SK-N-SH (cell line): ENCODE results near the gene TNFRSF4. TPM values are rescaled to one million over a fixed set of nuclear protein-coding genes. Genes with fewer than 3 reads are reported as not detected.
A peak's percentile ranks its signal among the peaks of the same experiment; 100 is the strongest.

Source experiments
- CTCF ChIA-PET: fragments of 300-600, 350-600 bp; formaldehyde crosslinking; extraction: SDS; loops from one replicate; lab custom pipeline; 2021; lab: Yijun Ruan, JAX
- POLR2A ChIA-PET: fragments of 350-600 bp; sonication (Branson Sonifier 250); formaldehyde crosslinking; extraction: SDS; loops from one replicate; lab custom pipeline; 2020; ENCODE audit warnings: antibody characterized with exemption, inconsistent platforms; lab: Yijun Ruan, JAX
- DNase-seq: peaks from one replicate; pipeline ENCODE4 v3.0.0; 2012
- H2AFZ ChIP-seq: fragments of 200-600 bp; sonication (generic); 2 replicates; pipeline ENCODE4 v1.8.1; 2016; ENCODE audit warnings: antibody characterized with exemption, mild to moderate bottlenecking, low read depth
- H3F3A ChIP-seq: fragments of 200-600 bp; sonication (generic); replicated peaks from 2 replicates; pipeline ENCODE3; 2016; ENCODE audit warnings: antibody characterized with exemption, mild to moderate bottlenecking; ENCODE audit not compliant: insufficient read depth
- H3K27ac ChIP-seq, 2 experiments: fragments of 200-500 bp in 1 of 2; fragments of 200-600 bp in 1 of 2; sonication (Bioruptor generic) in 1 of 2; sonication (generic), shearing (Covaris generic) in 1 of 2; 2 replicates each; pipeline versions ENCODE4 v1.5.1 to v1.6.1; 2014 to 2016; ENCODE audit warnings: low read depth in 2 of 2, inconsistent platforms in 1 of 2, low read length in 1 of 2, mild to moderate bottlenecking in 1 of 2, mixed read lengths in 1 of 2
- H3K27me3 ChIP-seq: fragments of 200-600 bp; sonication (generic), shearing (Covaris generic); 2 replicates; pipeline ENCODE4 v1.6.1; 2016; ENCODE audit warnings: mixed run types; ENCODE audit not compliant: insufficient read depth
- H3K36me3 ChIP-seq, 2 experiments: fragments of 200-500 bp in 1 of 2; fragments of 200-600 bp in 1 of 2; sonication (Bioruptor generic) in 1 of 2; sonication (generic) in 1 of 2; replicated peaks in 1 of 2; 2 replicates each; pipeline versions ENCODE3 to v1.5.1; 2014 to 2016; ENCODE audit warnings: low read length in 1 of 2, mild to moderate bottlenecking in 1 of 2; ENCODE audit not compliant: insufficient read depth in 2 of 2, control insufficient read depth in 1 of 2
- H3K4me1 ChIP-seq, 2 experiments: fragments of 200-500 bp in 1 of 2; fragments of 200-600 bp in 1 of 2; sonication (Bioruptor generic) in 1 of 2; sonication (generic), shearing (Covaris generic) in 1 of 2; 2 replicates each; pipeline versions ENCODE4 v1.5.1 to v1.6.1; 2014 to 2016; ENCODE audit warnings: low read depth in 1 of 2, low read length in 1 of 2, mixed run types in 1 of 2; ENCODE audit not compliant: insufficient read depth in 2 of 2, control insufficient read depth in 1 of 2
- H3K4me2 ChIP-seq: fragments of 200-600 bp; sonication (generic), shearing (Covaris generic); 2 replicates; pipeline ENCODE4 v1.6.1; 2017; ENCODE audit warnings: mixed run types
- H3K4me3 ChIP-seq, 2 experiments: fragments of 200-500 bp in 1 of 2; fragments of 200-600 bp in 1 of 2; sonication (Bioruptor generic) in 1 of 2; sonication (generic), shearing (Covaris generic) in 1 of 2; 2 replicates each; pipeline versions ENCODE4 v1.5.1 to v1.8.1; 2014 to 2016; ENCODE audit warnings: low read depth in 2 of 2, inconsistent platforms in 1 of 2, low read length in 1 of 2, mild to moderate bottlenecking in 1 of 2, mixed read lengths in 1 of 2, moderate library complexity in 1 of 2
- H3K79me2 ChIP-seq: fragments of 200-600 bp; sonication (generic); 2 replicates; pipeline ENCODE4 v1.8.1; 2017; ENCODE audit warnings: mild to moderate bottlenecking; ENCODE audit not compliant: insufficient read depth
- H3K9ac ChIP-seq: fragments of 200-600 bp; sonication (generic); 2 replicates; pipeline ENCODE4 v1.6.1; 2017; ENCODE audit warnings: mixed run types
- H3K9me2 ChIP-seq: fragments of 200-600 bp; sonication (generic); 2 replicates; pipeline ENCODE4 v1.6.1; 2017; ENCODE audit warnings: mixed run types
- H3K9me3 ChIP-seq: fragments of 200-600 bp; sonication (generic); 2 replicates; pipeline ENCODE4 v1.6.1; 2017; ENCODE audit warnings: mixed run types, mild to moderate bottlenecking, moderate library complexity
- H4K20me1 ChIP-seq: fragments of 200-600 bp; sonication (generic); 2 replicates; pipeline ENCODE4 v1.6.1; 2017; ENCODE audit warnings: mild to moderate bottlenecking, mixed run types; ENCODE audit not compliant: insufficient read depth
- EP300 ChIP-seq, 2 experiments: IDR thresholded peaks; 2 replicates each; pipeline versions ENCODE4 v1.4.0 to v1.6.1; 2012; ENCODE audit warnings: borderline replicate concordance in 1 of 2, low read depth in 1 of 2, low read length in 1 of 2
- FOXM1 ChIP-seq: IDR thresholded peaks from 2 replicates; pipeline ENCODE4 v1.4.0; 2012; ENCODE audit warnings: low read depth, mild to moderate bottlenecking
- GABPA ChIP-seq: IDR thresholded peaks from 2 replicates; pipeline ENCODE4 v1.4.0; 2012; ENCODE audit warnings: low read depth, mild to moderate bottlenecking
- IRF3 ChIP-seq: fragments of 150-350 bp; IDR thresholded peaks from 2 replicates; pipeline ENCODE4 v1.6.1; 2016; ENCODE audit warnings: mild to moderate bottlenecking, low read depth, low read length
- MXI1 ChIP-seq: IDR thresholded peaks from 2 replicates; pipeline ENCODE4 v1.6.1; 2012; ENCODE audit warnings: mild to moderate bottlenecking, low read depth, low read length, improper control_type of control experiment
- NFIC ChIP-seq: IDR thresholded peaks from 2 replicates; pipeline ENCODE4 v1.4.0; 2012; ENCODE audit warnings: borderline replicate concordance
- NRF1 ChIP-seq: IDR thresholded peaks from 2 replicates; pipeline ENCODE4 v1.6.1; 2012; ENCODE audit warnings: low read depth, mild to moderate bottlenecking, low read length
- POLR2AphosphoS5 ChIP-seq: IDR thresholded peaks from 2 replicates; pipeline ENCODE4 v1.6.1; 2012; ENCODE audit warnings: low read depth, low read length
- RCOR1 ChIP-seq: fragments of 150-350 bp; IDR thresholded peaks from 2 replicates; pipeline ENCODE4 v1.6.1; 2017; ENCODE audit warnings: antibody characterized with exemption, low read length
- REST ChIP-seq: IDR thresholded peaks from 2 replicates; pipeline ENCODE4 v1.6.1; 2012; ENCODE audit warnings: mild to moderate bottlenecking, low read depth, low read length, moderate library complexity
- RFX5 ChIP-seq: IDR thresholded peaks from 2 replicates; pipeline ENCODE4 v1.6.1; 2012; ENCODE audit warnings: mild to moderate bottlenecking, improper control_type of control experiment, low read length
- RXRA ChIP-seq: IDR thresholded peaks from 2 replicates; pipeline ENCODE4 v1.4.0; 2012; ENCODE audit warnings: low read depth, mild to moderate bottlenecking, borderline replicate concordance
- SIN3A ChIP-seq: IDR thresholded peaks from 2 replicates; pipeline ENCODE4 v1.6.1; 2012; ENCODE audit warnings: low read depth, mild to moderate bottlenecking, low read length, moderate library complexity, borderline replicate concordance
- YY1 ChIP-seq: IDR thresholded peaks from 2 replicates; pipeline ENCODE4 v1.4.0; 2012; ENCODE audit warnings: low read depth, mild to moderate bottlenecking
- WGBS: methylation state at CpG from one replicate; pipeline ENCODE4 v1.1.6; 2017; ENCODE audit warnings: low lambda C conversion rate; 5-methylcytosine and 5-hydroxymethylcytosine counted together
- polyA plus RNA-seq, 3 experiments: library from polyadenylated mRNA; depleted of rRNA; stranded (reverse); fragments of >200 nt; gene quantifications; 2 replicates each; pipeline ENCODE4 v1.2.3, GENCODE V29; 2012
- TF ChIP-seq, protein P1 (sequence below): fragments of 200-600 bp; sonication (generic); IDR thresholded peaks from 2 replicates; pipeline ENCODE4 v1.6.1; 2017; ENCODE audit warnings: antibody characterized with exemption, mild to moderate bottlenecking, moderate library complexity
- TF ChIP-seq, protein P2 (sequence below): IDR thresholded peaks from 2 replicates; pipeline ENCODE4 v1.4.0; 2012; ENCODE audit warnings: low read depth, borderline replicate concordance
- TF ChIP-seq, protein P3 (sequence below): IDR thresholded peaks from 2 replicates; pipeline ENCODE4 v1.4.0; 2012; ENCODE audit warnings: low read depth

The TNFRSF4 gene
- polyA plus RNA-seq, 1 of the 3 experiments (the other 2 are of a cell fraction): not detected

DNA sequence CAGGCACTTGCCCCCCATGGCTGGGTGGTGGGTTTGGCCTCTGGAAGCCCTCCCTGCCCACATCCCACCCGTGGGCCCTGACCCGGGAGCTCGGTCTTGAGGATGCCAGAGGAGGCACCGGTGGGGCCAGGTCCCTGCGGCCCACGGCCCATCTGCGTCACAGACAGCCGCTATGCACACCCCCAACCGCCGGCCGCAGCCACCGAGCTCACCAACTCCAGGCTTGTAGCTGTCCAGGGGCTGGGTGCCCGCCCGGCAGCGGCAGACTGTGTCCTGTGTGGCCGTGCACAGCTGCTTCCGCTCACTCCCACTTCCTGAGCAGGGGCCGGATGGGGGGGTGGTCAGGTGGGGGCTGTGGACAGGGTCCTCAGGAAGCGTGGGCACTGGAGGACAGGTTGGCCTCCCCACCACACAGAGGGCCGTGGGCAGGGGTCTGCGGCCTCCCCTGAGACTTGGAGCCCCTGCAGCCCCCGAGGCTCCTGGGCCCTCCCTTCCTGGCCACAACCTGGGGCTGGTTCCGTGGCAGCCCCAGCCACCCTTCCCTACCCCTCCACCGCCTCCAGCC, 1.1 kb downstream of the TNFRSF4 start:
- H3F3A ChIP-seq: no peaks in the 10 kb centered on the region
- no peaks in the 10 kb centered on the region for H3K79me2 ChIP-seq
- peaks cover 0 to 14% of the 10 kb centered on the region in 2 experiments for H3K36me3 ChIP-seq
- CTCF ChIA-PET: no interaction called here
- TF ChIP-seq RCOR1: no peak
- TF ChIP-seq FOXM1: no peak
- TF ChIP-seq, protein P1, sequence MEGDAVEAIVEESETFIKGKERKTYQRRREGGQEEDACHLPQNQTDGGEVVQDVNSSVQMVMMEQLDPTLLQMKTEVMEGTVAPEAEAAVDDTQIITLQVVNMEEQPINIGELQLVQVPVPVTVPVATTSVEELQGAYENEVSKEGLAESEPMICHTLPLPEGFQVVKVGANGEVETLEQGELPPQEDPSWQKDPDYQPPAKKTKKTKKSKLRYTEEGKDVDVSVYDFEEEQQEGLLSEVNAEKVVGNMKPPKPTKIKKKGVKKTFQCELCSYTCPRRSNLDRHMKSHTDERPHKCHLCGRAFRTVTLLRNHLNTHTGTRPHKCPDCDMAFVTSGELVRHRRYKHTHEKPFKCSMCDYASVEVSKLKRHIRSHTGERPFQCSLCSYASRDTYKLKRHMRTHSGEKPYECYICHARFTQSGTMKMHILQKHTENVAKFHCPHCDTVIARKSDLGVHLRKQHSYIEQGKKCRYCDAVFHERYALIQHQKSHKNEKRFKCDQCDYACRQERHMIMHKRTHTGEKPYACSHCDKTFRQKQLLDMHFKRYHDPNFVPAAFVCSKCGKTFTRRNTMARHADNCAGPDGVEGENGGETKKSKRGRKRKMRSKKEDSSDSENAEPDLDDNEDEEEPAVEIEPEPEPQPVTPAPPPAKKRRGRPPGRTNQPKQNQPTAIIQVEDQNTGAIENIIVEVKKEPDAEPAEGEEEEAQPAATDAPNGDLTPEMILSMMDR: no peak
- TF ChIP-seq REST: no peak
- no peak for TF ChIP-seq POLR2AphosphoS5
- no peak for TF ChIP-seq MXI1
- TF ChIP-seq EP300 (IDR thresholded peaks at IDR 0.05; ENCODE audit: borderline replicate concordance in 1 of 2, low read depth in 1 of 2, low read length in 1 of 2): no peak
- TF ChIP-seq, protein P2, sequence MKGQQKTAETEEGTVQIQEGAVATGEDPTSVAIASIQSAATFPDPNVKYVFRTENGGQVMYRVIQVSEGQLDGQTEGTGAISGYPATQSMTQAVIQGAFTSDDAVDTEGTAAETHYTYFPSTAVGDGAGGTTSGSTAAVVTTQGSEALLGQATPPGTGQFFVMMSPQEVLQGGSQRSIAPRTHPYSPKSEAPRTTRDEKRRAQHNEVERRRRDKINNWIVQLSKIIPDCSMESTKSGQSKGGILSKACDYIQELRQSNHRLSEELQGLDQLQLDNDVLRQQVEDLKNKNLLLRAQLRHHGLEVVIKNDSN: no peak
- TF ChIP-seq, protein P3, sequence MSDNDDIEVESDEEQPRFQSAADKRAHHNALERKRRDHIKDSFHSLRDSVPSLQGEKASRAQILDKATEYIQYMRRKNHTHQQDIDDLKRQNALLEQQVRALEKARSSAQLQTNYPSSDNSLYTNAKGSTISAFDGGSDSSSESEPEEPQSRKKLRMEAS: no peak
- TF ChIP-seq RFX5: no peak
- no peak for TF ChIP-seq IRF3
- no peak for TF ChIP-seq YY1
- TF ChIP-seq NFIC: no peak
- TF ChIP-seq SIN3A: no peak
- TF ChIP-seq NRF1: no peak
- no peak for TF ChIP-seq GABPA
- no peak for TF ChIP-seq RXRA
- TF ChIP-seq, all 33 proteins: peak for 0
- Histone ChIP-seq H4K20me1 (no peaks in the 10 kb centered on the region), H3K9me3 (no peaks in the 10 kb centered on the region), H3K9ac (no peak overlapping the region), H2AFZ (no peak overlapping the region), H3K9me2 (no peaks in the 10 kb centered on the region), H3K27me3 (no peaks in the 10 kb centered on the region), H3K27ac (no peak overlapping the region), H3K4me2 (no peak overlapping the region), H3K4me1 (peaks cover 3 to 5% of the 10 kb centered on the region in 2 experiments; a peak in 1 of 4 replicates), H3K4me3 (no peak overlapping the region)
- DNase-seq: peak; percentile 43
- WGBS: no CpG with 5 or more reads among the region's 24 CpGs
- POLR2A ChIA-PET: no interaction called here
